A549 (cell line): Measurements from ENCODE around the gene OPCML.

Experiments
- BCL3 ChIP-seq: fragments of >200 bp; sonication (Bioruptor Twin); formaldehyde crosslinking; IDR thresholded peaks from 3 replicates; pipeline ENCODE4 v1.6.1; 2016
- BHLHE40 ChIP-seq: IDR thresholded peaks from 2 replicates; pipeline ENCODE4 v1.6.1; 2012; ENCODE audit warnings: low read depth, low read length, inconsistent platforms
- CEBPB ChIP-seq, 2 experiments: fragments of >200 bp in 1 of 2; sonication (Bioruptor Twin) in 1 of 2; formaldehyde crosslinking in 1 of 2; IDR thresholded peaks; 2 replicates each; pipeline ENCODE4 v1.6.1; 2012 to 2016
- CTCF ChIP-seq: fragments of >200 bp; sonication (Bioruptor Twin); formaldehyde crosslinking; IDR thresholded peaks from 3 replicates; pipeline ENCODE4 v1.5.1; 2016
- EP300 ChIP-seq, 2 experiments: fragments of >200 bp; sonication (Bioruptor Twin); formaldehyde crosslinking; IDR thresholded peaks; 2 replicates in 1 of 2; 3 replicates in 1 of 2; pipeline ENCODE4 v1.6.1; 2016 to 2017
- ESRRA ChIP-seq: fragments of 150-350 bp; IDR thresholded peaks from 2 replicates; pipeline ENCODE4 v1.6.1; 2014; ENCODE audit warnings: mild to moderate bottlenecking, low read length, borderline replicate concordance
- HDAC2 ChIP-seq: fragments of 200-600 bp; sonication (generic); IDR thresholded peaks from 2 replicates; pipeline ENCODE4 v1.6.1; 2016
- HES2 ChIP-seq: fragments of >200 bp; sonication (Bioruptor Twin); formaldehyde crosslinking; IDR thresholded peaks from 2 replicates; pipeline ENCODE4 v1.6.1; 2016
- KDM5A ChIP-seq: fragments of 200-600 bp; sonication (generic); IDR thresholded peaks from 2 replicates; pipeline ENCODE4 v1.6.1; 2016; ENCODE audit warnings: antibody characterized with exemption, mild to moderate bottlenecking
- MAX ChIP-seq: IDR thresholded peaks from 2 replicates; pipeline ENCODE4 v1.6.1; 2012
- MYC ChIP-seq: IDR thresholded peaks from 2 replicates; pipeline ENCODE4 v1.6.1; 2012; ENCODE audit warnings: mild to moderate bottlenecking, inconsistent platforms, low read length, improper control_type of control experiment, borderline replicate concordance
- NFE2L2 ChIP-seq: fragments of 150-350 bp; conservative IDR thresholded peaks from 2 replicates; pipeline ENCODE4 v1.6.1; 2014; ENCODE audit warnings: low read length
- POLR2A ChIP-seq: IDR thresholded peaks from 2 replicates; pipeline ENCODE4 v1.6.1; 2012; ENCODE audit warnings: mild to moderate bottlenecking, low read length
- RAD21 ChIP-seq, 2 experiments: fragments of >200 bp in 1 of 2; sonication (Bioruptor Twin) in 1 of 2; formaldehyde crosslinking in 1 of 2; IDR thresholded peaks in 1 of 2; conservative IDR thresholded peaks in 1 of 2; 2 replicates in 1 of 2; 3 replicates in 1 of 2; pipeline ENCODE4 v1.6.1; 2012 to 2018; ENCODE audit warnings: inconsistent platforms in 1 of 2

- TF ChIP-seq CTCF (no peak), ESRRA (no peak), EP300 (IDR thresholded peaks at IDR 0.05) (no peak), HES2 (no peak), MAX (no peak), HDAC2 (no peak), RAD21 (conservative IDR thresholded peaks at IDR 0.05 in 1 of 2, IDR thresholded peaks at IDR 0.05 in 1 of 2) (no peak), POLR2A (no peak), CEBPB (IDR thresholded peaks at IDR 0.05) (no peak), MYC (no peak), KDM5A (no peak), BHLHE40 (no peak), NFE2L2 (no peak), BCL3 (no peak)
These were observed 294.3 kb downstream of the OPCML start for GRCh38 chr11:133238027-133238426.
